HFF-Myc (cell line): ENCODE measurements around the gene GPR65.

Experiments
- DNase-seq: peaks from one replicate; pipeline ENCODE4 v3.0.0-alpha.2; 2011; ENCODE audit warnings: low read depth; ENCODE audit errors: extremely low read depth
- H3K4me3 ChIP-seq: replicated peaks from 2 replicates; pipeline ENCODE4 v1.5.1; 2011; ENCODE audit warnings: low read depth, mild to moderate bottlenecking, control low read depth, low read length
- TF ChIP-seq, protein P1 (sequence below): IDR thresholded peaks from 2 replicates; pipeline ENCODE4 v1.5.1; 2012; ENCODE audit warnings: mild to moderate bottlenecking, low read depth, low read length, control low read depth; ENCODE audit errors: missing control alignments

Gene GPR65

DNA sequence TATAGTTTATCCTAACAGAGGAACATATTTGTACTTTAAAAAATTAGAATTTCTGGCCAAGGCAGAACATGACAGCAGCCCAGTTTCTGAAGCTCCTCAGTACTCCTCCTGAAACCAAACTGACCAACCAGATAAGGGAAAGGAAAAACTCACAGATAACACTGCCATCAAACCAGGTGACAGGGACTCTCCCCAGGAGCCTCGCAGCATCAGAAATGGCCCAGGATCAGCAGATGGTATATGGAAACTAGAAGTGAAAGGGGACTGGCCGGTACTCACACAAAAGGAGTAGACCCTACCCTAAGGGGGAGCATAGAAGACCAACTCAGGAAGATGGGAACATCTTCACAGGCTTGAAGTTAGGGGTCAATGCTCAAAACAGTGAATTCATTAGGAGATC lies 33.9 kb upstream of the GPR65 start:
- TF ChIP-seq, protein P1, sequence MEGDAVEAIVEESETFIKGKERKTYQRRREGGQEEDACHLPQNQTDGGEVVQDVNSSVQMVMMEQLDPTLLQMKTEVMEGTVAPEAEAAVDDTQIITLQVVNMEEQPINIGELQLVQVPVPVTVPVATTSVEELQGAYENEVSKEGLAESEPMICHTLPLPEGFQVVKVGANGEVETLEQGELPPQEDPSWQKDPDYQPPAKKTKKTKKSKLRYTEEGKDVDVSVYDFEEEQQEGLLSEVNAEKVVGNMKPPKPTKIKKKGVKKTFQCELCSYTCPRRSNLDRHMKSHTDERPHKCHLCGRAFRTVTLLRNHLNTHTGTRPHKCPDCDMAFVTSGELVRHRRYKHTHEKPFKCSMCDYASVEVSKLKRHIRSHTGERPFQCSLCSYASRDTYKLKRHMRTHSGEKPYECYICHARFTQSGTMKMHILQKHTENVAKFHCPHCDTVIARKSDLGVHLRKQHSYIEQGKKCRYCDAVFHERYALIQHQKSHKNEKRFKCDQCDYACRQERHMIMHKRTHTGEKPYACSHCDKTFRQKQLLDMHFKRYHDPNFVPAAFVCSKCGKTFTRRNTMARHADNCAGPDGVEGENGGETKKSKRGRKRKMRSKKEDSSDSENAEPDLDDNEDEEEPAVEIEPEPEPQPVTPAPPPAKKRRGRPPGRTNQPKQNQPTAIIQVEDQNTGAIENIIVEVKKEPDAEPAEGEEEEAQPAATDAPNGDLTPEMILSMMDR, result no peak
- no peak for DNase-seq
- no peak overlapping the region for H3K4me3 ChIP-seq

DNA sequence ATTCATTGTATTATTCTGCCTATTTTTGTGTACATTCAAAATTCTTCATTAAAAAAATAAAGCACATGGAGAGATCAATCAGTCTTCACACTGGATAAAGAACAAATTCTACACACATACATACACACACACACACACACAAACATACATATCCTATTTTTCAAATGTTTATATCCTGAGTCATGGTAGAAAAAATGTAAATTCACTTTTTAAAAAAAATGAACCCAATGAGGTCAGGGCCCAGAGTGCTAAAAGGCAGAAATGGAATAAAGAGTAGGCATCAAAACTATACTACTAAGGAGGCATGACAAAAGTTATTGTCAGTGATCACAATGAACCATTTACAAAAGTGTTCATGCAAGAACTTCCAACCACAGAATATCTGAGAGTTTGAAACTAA lies 29.3 kb upstream of the GPR65 start:
- no peak overlapping the region for H3K4me3 ChIP-seq
- TF ChIP-seq, protein P1, result no peak
- DNase-seq, result no peak

DNA sequence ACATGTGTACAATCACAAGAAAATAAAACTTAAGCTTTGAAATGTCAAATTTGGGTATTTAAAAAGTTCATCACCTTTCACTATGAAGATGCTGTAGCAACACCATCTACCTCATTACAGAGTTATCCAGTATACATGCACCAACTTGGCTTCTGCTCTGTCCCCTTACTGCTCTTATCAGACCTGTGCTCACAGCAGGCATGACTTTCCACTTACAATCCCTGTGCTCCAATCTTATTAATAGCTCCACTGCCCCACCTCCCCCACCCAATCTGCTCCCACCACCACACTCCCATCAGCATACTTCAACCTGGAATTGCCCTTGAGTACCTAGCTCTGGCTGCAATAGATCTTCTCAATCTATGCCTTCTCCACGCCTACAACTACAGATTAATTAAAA lies 25.2 kb upstream of the GPR65 start:
- H3K4me3 ChIP-seq, result no peak overlapping the region
- TF ChIP-seq, protein P1, result no peak
- DNase-seq, result no peak

DNA sequence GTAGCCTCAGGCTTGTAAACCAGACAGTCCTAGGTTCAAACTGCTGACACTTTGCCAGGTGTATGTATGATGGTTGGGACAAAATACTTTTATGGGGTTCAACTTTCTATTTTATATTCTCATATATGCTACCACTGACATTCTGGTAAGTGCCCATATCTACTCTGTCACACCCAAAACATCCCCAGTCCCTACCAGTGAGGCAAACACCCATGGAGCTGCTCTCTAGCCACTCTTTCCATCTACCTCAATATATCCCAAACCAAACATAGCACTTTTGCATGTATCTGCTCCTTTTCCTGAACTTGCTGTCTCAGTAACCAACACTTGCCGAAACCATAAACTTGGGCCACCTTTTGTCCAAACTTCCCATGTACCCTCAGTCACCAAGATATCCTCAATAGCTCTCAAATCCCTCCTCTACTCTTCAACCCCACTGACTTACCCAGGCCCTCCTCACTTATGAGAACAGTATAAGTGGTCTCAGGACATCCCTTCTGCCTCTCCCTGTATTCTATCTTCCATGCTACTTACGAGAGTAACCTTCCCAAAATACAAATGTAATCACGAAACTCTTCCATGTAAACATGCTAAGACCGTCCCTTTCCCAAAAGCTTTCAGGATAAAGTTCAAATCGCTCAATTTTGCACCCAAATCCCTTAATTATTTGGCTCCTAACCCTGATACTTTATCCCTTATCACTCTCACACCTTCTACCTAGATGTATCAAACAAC lies 15.5 kb upstream of the GPR65 start:
- TF ChIP-seq, protein P1, result no peak
- DNase-seq, result no peak
- H3K4me3 ChIP-seq, result no peak overlapping the region

DNA sequence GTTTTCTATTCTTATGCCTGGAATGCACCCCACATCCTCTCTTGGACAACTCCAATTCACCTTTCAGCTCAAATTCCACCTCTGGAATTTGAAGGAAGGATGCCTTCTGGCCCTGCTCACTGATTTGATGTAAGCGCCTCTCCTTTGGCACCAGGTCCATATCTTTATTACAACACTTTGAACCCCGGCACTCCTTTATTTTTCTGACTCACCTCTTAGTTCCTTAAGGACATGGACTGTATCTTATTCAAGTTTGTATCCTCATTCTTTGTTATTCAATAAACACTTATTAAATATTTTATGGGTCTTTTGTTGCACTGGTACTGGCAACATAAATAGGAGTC lies 15.0 kb upstream of the GPR65 start:
- no peak for DNase-seq
- TF ChIP-seq, protein P1, result no peak

DNA sequence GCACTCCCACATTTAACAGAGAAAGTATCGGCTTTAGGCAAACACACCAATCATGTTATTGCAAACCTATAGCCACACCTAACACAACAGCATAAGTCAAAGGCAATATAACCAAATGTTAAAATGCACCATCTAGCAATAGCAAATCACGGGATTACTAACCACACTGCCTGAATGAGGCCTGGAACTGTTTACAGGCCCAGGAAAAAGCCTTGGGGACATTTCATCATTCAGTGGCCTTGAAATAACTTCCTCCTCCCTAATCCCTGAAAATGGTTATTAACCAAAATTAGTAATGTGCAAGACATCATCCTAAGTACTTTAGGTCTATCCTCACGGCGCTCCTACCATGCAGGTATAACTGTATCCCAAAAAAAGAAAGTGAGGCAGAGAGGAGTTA lies 14.3 kb upstream of the GPR65 start:
- H3K4me3 ChIP-seq, result no peak overlapping the region
- TF ChIP-seq, protein P1, result no peak
- no peak for DNase-seq

More for the DNA sequence above, 15.0 kb upstream of the GPR65 start:
- H3K4me3 ChIP-seq, result no peak overlapping the region

DNA sequence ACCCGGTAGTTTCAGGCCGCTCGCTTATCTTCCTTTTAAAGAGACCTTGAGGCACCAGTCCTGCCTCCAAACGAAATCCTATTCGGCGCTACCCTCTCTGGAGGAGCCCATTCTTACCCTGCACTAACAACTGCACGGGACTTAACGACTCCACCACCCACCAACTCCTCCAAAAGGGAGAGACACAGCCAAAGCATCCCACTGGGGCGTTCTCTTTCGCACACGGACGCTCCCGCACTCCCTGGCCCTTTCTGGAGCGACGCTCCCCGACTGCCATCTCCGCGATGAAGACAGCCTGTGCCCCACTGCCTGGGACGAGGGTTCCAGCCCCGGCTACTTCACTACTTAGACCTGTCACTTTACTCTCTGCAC lies 12.6 kb upstream of the GPR65 start:
- DNase-seq, result no peak
- TF ChIP-seq, protein P1, result no peak
- H3K4me3 ChIP-seq, result peak overlapping the region; percentile 47
